Cortex of kidney (tissue), 1 donor: Measurements from ENCODE around the gene C4orf50.

ENCODE experiments used
- DNase-seq: peaks from one replicate; lab custom pipeline; 2025; lab: John Stamatoyannopoulos, UW

The C4orf50 gene

DNA sequence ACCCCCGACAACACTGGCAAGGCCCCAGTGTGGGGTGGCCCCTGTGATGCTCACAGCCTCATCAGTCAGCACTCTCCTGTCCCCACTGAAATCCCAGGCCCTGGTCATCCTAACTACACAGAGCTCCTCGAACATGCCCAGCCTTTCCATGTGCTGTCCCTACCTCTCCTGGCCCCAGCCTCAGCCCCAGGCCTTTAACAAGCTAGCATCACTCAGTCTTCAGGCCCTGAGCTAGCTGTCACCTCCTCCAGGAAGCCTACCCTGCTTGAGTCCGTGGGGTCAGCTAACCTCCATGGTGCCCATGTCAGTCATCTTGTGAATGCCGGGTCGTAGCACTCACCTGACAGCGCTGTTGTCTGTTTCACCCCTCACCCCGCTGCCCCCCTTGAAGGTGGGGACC lies 25.6 kb upstream of the C4orf50 start:
- no peak for DNase-seq

DNA sequence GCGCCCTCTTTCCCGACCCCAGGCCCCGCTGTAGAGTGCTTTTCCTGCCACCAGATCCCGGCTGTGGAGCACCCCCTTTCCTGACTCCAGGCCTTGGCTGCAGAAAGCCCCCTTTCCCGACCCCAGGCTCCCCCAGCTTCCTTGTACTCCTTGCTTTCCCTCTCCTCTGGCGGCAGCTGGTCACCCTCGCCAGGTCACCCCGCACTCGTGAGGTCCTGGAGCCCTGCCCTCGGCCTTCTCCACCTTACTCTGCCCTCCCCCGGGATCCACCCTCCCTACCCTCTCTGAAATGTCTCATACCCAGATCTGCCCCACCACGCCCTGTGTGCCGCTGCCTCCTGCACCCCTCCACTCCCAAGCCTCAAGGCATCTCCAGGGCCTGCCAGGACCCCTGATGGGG lies 25.0 kb upstream of the C4orf50 start:
- DNase-seq = no peak

- no peak for DNase-seq
Observed at GRCh38 chr4:6042293-6043063, 24.2 kb upstream of the C4orf50 start.

DNA sequence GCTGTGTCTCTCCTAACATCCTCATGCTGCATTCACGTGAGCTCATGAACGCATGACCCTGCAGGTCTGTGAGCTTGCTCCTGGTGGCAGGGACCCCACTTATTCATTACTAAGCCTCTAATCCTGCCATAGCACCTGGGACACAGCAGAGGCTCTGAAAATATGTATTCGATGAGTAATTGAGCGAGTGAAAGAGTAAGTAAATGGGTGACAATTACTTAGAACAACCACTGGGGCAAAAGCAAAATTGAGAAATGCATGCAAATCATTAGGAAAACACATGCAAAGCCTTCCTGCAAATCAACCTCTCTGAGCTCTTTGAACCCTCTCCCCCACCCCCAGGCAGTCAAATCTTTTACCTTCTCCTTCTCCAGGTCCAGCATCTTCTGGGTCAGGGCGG lies 23.6 kb upstream of the C4orf50 start:
- no peak for DNase-seq

GRCh38 chr4:6038711-6039110 lies 20.5 kb upstream of the C4orf50 start:
- no peak for DNase-seq

- no peak for DNase-seq
Observed at GRCh38 chr4:6035786-6036185, 17.6 kb upstream of the C4orf50 start.

DNA sequence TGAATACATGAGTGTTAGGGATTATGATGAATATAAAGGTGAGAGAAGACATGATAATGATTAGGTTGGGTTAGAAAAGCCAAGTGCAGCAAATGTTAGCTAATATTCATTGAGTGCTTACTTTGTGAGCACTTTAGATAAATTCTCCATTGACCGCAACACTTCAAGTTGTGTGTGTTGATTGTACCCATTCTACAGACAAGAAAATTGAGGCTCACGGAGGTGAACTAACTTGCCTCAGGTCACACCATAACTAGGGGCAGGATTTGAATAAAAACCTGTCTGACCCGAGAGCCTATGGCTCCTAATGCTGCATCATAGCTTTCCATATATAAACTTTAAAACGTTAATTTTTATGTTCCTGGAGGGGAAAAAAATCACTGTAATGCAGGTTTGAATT lies 15.2 kb upstream of the C4orf50 start:
- no peak for DNase-seq

GRCh38 chr4:6032249-6033244 lies 14.3 kb upstream of the C4orf50 start:
- DNase-seq = no peak

GRCh38 chr4:6031846-6032245 lies 13.6 kb upstream of the C4orf50 start:
- DNase-seq = no peak

- DNase-seq = no peak
Observed at GRCh38 chr4:6030679-6031078, 12.4 kb upstream of the C4orf50 start.

GRCh38 chr4:6029254-6029653 lies 11.0 kb upstream of the C4orf50 start:
- DNase-seq = no peak

- no peak for DNase-seq
Observed at GRCh38 chr4:6028168-6028567, 9.9 kb upstream of the C4orf50 start.

- DNase-seq = no peak
Observed at GRCh38 chr4:6027392-6027791, 9.2 kb upstream of the C4orf50 start.

- DNase-seq = no peak
Observed at GRCh38 chr4:6024313-6024960, 6.2 kb upstream of the C4orf50 start.

DNA sequence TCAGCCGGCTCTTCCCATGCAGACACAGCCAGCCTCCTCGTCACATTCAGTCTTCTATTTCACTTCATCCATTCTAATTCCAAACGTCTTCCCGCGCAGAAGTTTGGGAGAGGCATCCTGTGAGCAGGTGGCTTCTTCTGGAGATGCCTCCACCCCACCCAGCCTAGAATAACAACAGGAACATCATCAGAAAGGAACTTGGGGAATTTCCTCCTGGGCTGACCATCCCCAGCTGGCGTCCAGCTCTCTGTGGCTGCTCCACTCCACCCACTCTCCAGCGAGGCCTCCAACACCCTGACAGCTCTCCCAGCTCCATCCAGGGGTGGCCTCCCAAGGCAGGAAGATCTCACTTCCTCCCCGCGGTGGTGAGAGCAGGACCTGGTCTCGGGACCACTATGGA lies 5.5 kb upstream of the C4orf50 start:
- DNase-seq = no peak

DNA sequence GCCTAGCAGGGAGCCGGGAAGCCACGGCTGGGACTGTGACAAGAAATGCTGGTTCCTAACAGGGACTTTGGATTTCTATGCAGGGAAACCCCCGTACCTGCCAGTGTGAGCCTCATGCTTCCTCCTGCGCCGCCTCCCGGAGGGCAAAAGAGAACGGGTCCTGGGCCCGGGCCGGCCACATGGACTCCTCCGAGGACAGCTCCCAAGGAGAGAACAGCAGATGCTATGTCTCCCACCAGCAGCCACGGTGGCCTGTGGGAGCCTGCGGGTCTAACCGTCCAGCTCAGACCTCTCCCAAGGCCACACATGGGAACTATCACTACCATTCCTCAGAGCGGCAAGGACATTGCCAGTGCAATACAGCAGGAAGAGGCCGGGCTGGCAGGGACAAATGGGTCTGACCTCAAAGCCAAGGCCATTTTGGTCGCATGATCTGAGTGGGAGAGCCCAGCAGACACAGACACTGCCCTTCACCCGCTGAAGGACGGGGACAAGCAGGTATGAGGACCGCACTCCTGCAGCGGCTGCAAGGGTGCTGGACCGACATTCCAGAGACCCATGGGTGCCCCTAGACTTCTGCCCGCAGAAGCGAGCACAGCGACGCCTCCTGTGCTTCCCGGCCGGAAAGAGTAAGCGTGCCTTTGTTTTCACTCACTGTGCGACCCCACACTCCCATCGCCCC lies 4.5 kb upstream of the C4orf50 start:
- no peak for DNase-seq

GRCh38 chr4:6021831-6022606 lies 3.8 kb upstream of the C4orf50 start:
- DNase-seq = no peak

DNA sequence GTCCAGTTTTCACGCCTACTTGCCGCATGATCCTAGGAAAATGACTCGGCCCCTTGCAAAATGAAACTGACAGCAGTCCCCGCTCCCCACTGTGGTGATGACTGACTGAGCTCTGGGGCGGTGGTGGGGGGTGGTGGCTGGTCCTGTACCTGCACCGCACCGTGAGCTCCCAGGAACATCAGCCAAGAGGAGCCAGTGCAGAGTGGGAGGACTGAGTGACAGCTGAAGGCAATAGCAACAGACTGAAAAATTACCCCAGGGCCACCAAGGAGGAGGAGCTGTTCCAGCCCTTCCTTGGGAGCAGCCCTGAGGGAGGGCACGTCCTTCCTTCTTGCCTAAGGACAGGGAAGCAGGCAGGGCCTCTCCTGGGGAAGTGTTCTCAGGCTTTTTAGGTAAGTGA lies 2.4 kb upstream of the C4orf50 start:
- DNase-seq = no peak

DNA sequence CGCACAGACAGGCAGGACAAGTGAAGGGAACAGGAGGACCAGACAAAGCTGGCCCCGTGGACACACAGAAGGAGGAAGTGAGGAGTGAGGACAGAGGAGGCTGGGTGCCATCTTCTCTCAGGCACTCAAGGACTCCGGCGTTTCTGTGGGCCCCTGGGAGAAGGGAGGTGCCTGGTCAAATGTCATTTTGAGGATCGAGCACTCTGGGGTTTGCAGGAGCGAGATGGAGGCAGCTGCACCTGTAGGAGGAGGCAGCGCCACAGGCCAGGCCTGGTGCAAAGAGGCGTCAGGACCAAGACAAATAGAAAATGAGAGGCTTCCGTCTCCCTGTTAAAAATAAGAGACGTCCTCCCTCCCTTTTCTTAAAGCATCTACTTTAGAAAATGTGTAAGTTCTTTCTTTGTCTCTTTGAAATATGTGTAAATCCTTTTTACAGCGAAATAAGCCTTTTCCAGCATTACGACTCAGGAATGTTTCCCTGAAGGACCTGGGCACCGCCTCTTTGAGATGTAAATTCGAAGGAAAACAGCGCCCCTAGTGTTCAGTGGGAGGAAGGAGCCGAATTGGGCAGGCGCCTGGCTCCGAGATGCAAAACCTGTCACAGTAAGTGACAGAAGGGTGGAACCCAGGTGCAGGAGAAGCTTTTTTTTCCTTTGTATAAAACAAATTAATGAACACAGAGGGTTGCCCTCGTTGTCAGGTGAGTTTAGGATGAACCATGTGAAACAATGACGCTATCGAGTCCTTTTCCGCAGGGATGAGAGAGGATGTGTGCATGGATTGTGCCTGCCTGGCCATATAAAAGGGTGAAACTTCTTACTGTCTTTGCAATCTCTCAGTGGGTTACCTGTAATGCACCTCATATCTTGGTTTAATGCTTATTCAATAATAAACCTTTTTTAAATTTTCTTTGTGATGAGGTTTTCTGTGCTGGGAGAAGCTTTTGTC lies 1.4 kb upstream of the C4orf50 start:
- no peak for DNase-seq

- DNase-seq = no peak
Observed at GRCh38 chr4:6017800-6018199, 431 bp downstream of the C4orf50 start.
